Astrocyte (in vitro differentiated cells and primary cell): Measurements from ENCODE around the gene ZFPM1. TPM values are rescaled to one million over a fixed set of nuclear protein-coding genes. Genes with fewer than 3 reads are reported as not detected.

Source experiments
- DNase-seq: peaks from one replicate; pipeline ENCODE4 v3.0.0-alpha.2; 2010; ENCODE audit warnings: low read depth
- FAIRE-seq: peaks from 2 replicates; lab custom pipeline; 2011; peaks lifted over from hg19 to GRCh38; lab: Jason Lieb, UNC
- H2AFZ ChIP-seq: 2 replicates; pipeline ENCODE4 v1.6.0; 2012; ENCODE audit warnings: low read depth, low read length, inconsistent platforms
- H3K27ac ChIP-seq: 2 replicates; pipeline ENCODE4 v1.5.1; 2011; ENCODE audit warnings: low read depth, low read length, inconsistent platforms
- H3K27me3 ChIP-seq: 2 replicates; pipeline ENCODE4 v1.6.0; 2011; ENCODE audit warnings: low read length, inconsistent platforms; ENCODE audit not compliant: insufficient read depth
- H3K36me3 ChIP-seq: 2 replicates; pipeline ENCODE4 v1.5.1; 2011; ENCODE audit warnings: low read length, inconsistent platforms; ENCODE audit not compliant: insufficient read depth
- H3K4me1 ChIP-seq: 2 replicates; pipeline ENCODE4 v1.5.1; 2011; ENCODE audit warnings: low read length, inconsistent platforms; ENCODE audit not compliant: insufficient read depth
- H3K4me2 ChIP-seq: 2 replicates; pipeline ENCODE4 v1.6.0; 2012; ENCODE audit warnings: low read length, inconsistent platforms
- H3K4me3 ChIP-seq: 2 replicates; pipeline ENCODE4 v1.5.1; 2011; ENCODE audit warnings: low read depth, mild to moderate bottlenecking, low read length, inconsistent platforms; ENCODE audit not compliant: insufficient read depth
- H3K79me2 ChIP-seq: 2 replicates; pipeline ENCODE4 v1.6.0; 2012; ENCODE audit warnings: mild to moderate bottlenecking, low read length, inconsistent platforms; ENCODE audit not compliant: insufficient read depth
- H3K9ac ChIP-seq: 2 replicates; pipeline ENCODE4 v1.6.0; 2012; ENCODE audit warnings: mild to moderate bottlenecking, low read length, inconsistent platforms
- H3K9me3 ChIP-seq: 2 replicates; pipeline ENCODE4 v1.5.1; 2012; ENCODE audit warnings: low read depth, mild to moderate bottlenecking, low read length, inconsistent platforms; ENCODE audit not compliant: insufficient read depth
- H4K20me1 ChIP-seq: 2 replicates; pipeline ENCODE4 v1.6.0; 2012; ENCODE audit warnings: low read length, inconsistent platforms; ENCODE audit not compliant: insufficient read depth
- H3K27ac Mint-ChIP-seq: one replicate; pipeline ENCODE4 v1.8.0; 2021; ENCODE audit warnings: mild to moderate bottlenecking, mixed read lengths; ENCODE audit not compliant: unreplicated experiment
- H3K27me3 Mint-ChIP-seq: one replicate; pipeline ENCODE4 v1.8.0; 2021; ENCODE audit warnings: low read depth, mixed read lengths; ENCODE audit not compliant: unreplicated experiment
- H3K36me3 Mint-ChIP-seq: one replicate; pipeline ENCODE4 v1.8.0; 2021; ENCODE audit warnings: low read depth, mixed read lengths; ENCODE audit not compliant: unreplicated experiment
- H3K4me1 Mint-ChIP-seq: one replicate; pipeline ENCODE4 v1.8.0; 2021; ENCODE audit warnings: low read depth, mixed read lengths; ENCODE audit not compliant: unreplicated experiment
- H3K4me3 Mint-ChIP-seq: one replicate; pipeline ENCODE4 v1.8.0; 2021; ENCODE audit warnings: mild to moderate bottlenecking, moderate library complexity, mixed read lengths; ENCODE audit not compliant: unreplicated experiment
- H3K9me3 Mint-ChIP-seq: one replicate; pipeline ENCODE4 v1.8.0; 2021; ENCODE audit warnings: mild to moderate bottlenecking, mixed read lengths; ENCODE audit not compliant: unreplicated experiment
- EZH2 ChIP-seq: IDR thresholded peaks from 2 replicates; pipeline ENCODE4 v1.6.1; 2012; ENCODE audit warnings: mild to moderate bottlenecking, low read length, inconsistent platforms; ENCODE audit not compliant: insufficient read depth
- total RNA-seq: library from RNA; stranded (reverse); gene quantifications from 2 replicates; pipeline ENCODE4 v1.2.1, GENCODE V29; 2021
- TF ChIP-seq, protein P1 (sequence below): IDR thresholded peaks from 2 replicates; pipeline ENCODE4 v1.5.1; 2011; ENCODE audit warnings: low read depth, mild to moderate bottlenecking, inconsistent platforms, low read length, moderate library complexity; ENCODE audit not compliant: insufficient read depth

ZFPM1 gene
- total RNA-seq, 1 donor from 2014 or later = 8.6 TPM

GRCh38 chr16:88503771-88504488 lies 50.9 kb downstream of the ZFPM1 start:
- H3K36me3 ChIP-seq = no peaks in the 10 kb centered on the region
- peaks cover 2% of the 10 kb centered on the region for H3K36me3 Mint-ChIP-seq
- no peaks in the 10 kb centered on the region for H3K4me1 Mint-ChIP-seq
- H3K79me2 ChIP-seq = no peaks in the 10 kb centered on the region
- no peaks in the 10 kb centered on the region for H3K27me3 Mint-ChIP-seq
- H3K4me1 ChIP-seq = no peaks in the 10 kb centered on the region
- TF ChIP-seq EZH2 = no peak
- TF ChIP-seq, protein P1, sequence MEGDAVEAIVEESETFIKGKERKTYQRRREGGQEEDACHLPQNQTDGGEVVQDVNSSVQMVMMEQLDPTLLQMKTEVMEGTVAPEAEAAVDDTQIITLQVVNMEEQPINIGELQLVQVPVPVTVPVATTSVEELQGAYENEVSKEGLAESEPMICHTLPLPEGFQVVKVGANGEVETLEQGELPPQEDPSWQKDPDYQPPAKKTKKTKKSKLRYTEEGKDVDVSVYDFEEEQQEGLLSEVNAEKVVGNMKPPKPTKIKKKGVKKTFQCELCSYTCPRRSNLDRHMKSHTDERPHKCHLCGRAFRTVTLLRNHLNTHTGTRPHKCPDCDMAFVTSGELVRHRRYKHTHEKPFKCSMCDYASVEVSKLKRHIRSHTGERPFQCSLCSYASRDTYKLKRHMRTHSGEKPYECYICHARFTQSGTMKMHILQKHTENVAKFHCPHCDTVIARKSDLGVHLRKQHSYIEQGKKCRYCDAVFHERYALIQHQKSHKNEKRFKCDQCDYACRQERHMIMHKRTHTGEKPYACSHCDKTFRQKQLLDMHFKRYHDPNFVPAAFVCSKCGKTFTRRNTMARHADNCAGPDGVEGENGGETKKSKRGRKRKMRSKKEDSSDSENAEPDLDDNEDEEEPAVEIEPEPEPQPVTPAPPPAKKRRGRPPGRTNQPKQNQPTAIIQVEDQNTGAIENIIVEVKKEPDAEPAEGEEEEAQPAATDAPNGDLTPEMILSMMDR = no peak
- H2AFZ ChIP-seq = no peak overlapping the region
- H3K4me2 ChIP-seq = no peak overlapping the region
- FAIRE-seq (no peak), DNase-seq (no peak)
- no peak overlapping the region for H3K4me3 Mint-ChIP-seq
- H3K27me3 ChIP-seq = no peaks in the 10 kb centered on the region
- no peak overlapping the region for H3K27ac Mint-ChIP-seq
- peaks cover 11% of the 10 kb centered on the region for H4K20me1 ChIP-seq
- H3K9ac ChIP-seq = no peak overlapping the region
- H3K9me3 ChIP-seq = no peaks in the 10 kb centered on the region
- H3K9me3 Mint-ChIP-seq = no peaks in the 10 kb centered on the region
- H3K27ac ChIP-seq = no peak overlapping the region
- no peak overlapping the region for H3K4me3 ChIP-seq

DNA sequence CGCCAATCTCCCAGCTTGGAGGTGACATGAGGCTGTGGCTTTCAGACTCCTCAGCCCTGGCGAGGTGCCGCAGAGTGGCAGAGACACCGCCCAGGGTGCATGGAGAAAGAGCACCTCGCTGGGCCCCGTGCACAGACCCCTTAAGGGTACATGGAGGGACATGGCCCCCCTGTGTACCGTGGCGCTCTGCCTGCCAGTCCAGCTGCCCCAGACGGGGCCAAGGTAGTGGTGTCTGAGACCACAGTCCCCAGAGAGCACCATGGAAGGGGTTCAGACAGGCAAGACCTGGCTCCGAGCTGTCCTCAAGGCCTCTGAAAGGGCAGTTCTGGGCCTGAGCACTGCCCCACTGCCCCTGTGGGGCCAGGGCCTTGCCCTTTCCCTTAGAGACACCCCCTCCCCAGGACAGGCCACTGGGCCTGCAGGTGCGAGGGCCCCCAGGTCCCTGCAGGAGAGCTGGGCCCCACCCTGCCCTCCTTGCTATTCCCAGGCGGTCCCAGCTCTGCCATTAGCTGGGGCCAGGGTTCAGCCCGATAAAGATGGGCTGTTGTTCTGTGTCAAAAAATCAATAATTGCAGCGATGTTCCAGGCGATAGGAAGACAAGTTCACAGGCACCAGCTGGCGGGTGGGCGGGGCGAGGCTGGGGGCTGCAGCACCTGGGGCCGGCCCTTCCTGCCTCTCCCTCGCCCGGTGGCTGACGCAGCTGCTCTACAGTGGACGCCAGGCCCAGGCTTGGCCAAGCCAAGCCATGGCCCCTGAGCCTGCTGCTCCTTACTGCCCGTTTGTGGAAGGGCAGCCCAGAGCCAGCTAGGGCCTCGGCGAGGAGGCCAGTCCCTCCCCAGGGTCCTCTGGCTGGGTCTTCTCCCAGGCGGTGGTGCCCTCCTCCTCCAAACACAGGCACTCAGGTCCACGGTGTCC lies 51.7 kb downstream of the ZFPM1 start:
- no peak overlapping the region for H3K4me3 Mint-ChIP-seq
- H3K27ac Mint-ChIP-seq = no peak overlapping the region
- no peak for TF ChIP-seq EZH2
- TF ChIP-seq, protein P1 = no peak
- Histone ChIP-seq H2AFZ (no peak overlapping the region), H3K27ac (no peak overlapping the region), H3K36me3 (no peaks in the 10 kb centered on the region), H4K20me1 (peaks cover 14% of the 10 kb centered on the region), H3K4me1 (no peaks in the 10 kb centered on the region), H3K79me2 (no peaks in the 10 kb centered on the region), H3K4me3 (no peak overlapping the region), H3K9ac (no peak overlapping the region), H3K4me2 (no peak overlapping the region), H3K9me3 (no peaks in the 10 kb centered on the region), H3K27me3 (no peaks in the 10 kb centered on the region)
- H3K9me3 Mint-ChIP-seq = no peaks in the 10 kb centered on the region
- DNase-seq (no peak), FAIRE-seq (no peak)
- peaks cover 4% of the 10 kb centered on the region for H3K36me3 Mint-ChIP-seq
- no peaks in the 10 kb centered on the region for H3K27me3 Mint-ChIP-seq
- no peaks in the 10 kb centered on the region for H3K4me1 Mint-ChIP-seq
